Endothelial cell of umbilical vein (primary cell): Measurements from ENCODE around the gene ABCC4. TPM values are rescaled to one million over a fixed set of nuclear protein-coding genes. Genes with fewer than 3 reads are reported as not detected.

Experiments used
- BruUV-seq: library from RNA; stranded (reverse); fragments of 400-500 nt; replicated peaks from 2 replicates; lab custom pipeline; 2021; lab: Mats Ljungman, UMichigan
- CTCF ChIA-PET: fragments of 300-600, 350-600 bp; sonication (Branson Sonifier 250); formaldehyde crosslinking; loops from one replicate; lab custom pipeline; 2021; ENCODE audit warnings: antibody characterized with exemption, inconsistent platforms; lab: Charles Lee
- POLR2A ChIA-PET: fragments of 300-600, 350-600 bp; sonication (Branson Sonifier 250); formaldehyde crosslinking; loops from one replicate; lab custom pipeline; 2021; ENCODE audit warnings: antibody characterized with exemption, inconsistent platforms; lab: Charles Lee
- DNase-seq: peaks from one replicate; pipeline ENCODE4 v3.0.0-alpha.2; 2011; ENCODE audit warnings: low read depth, low spot score
- FAIRE-seq: peaks from 2 replicates; lab custom pipeline; 2011; peaks lifted over from hg19 to GRCh38; lab: Jason Lieb, UNC
- H2AFZ ChIP-seq: 2 replicates; pipeline ENCODE4 v1.6.0; 2012; ENCODE audit warnings: low read depth, low read length, control low read depth, inconsistent platforms
- H3K27ac ChIP-seq: 2 replicates; pipeline ENCODE4 v1.5.1; 2011; ENCODE audit warnings: low read depth, mild to moderate bottlenecking, control low read depth, low read length, moderate library complexity; ENCODE audit not compliant: insufficient read depth
- H3K27me3 ChIP-seq, 2 experiments: 2 replicates each; pipeline versions ENCODE4 v1.6.0 to v1.6.1; 2011; ENCODE audit warnings: low read length in 2 of 2, mixed read lengths in 1 of 2; ENCODE audit not compliant: control insufficient read depth in 2 of 2, insufficient read depth in 2 of 2
- H3K36me3 ChIP-seq, 2 experiments: 2 replicates in 1 of 2; 3 replicates in 1 of 2; pipeline ENCODE4 v1.5.1; 2011; ENCODE audit warnings: low read length in 2 of 2, mild to moderate bottlenecking in 1 of 2, moderate library complexity in 1 of 2; ENCODE audit not compliant: control insufficient read depth in 2 of 2, insufficient read depth in 2 of 2; ENCODE audit errors: extremely low read depth in 1 of 2
- H3K4me1 ChIP-seq: 3 replicates; pipeline ENCODE4 v1.5.1; 2011; ENCODE audit warnings: mild to moderate bottlenecking, low read length; ENCODE audit not compliant: control insufficient read depth, insufficient read depth; ENCODE audit errors: extremely low read depth
- H3K4me2 ChIP-seq: 2 replicates; pipeline ENCODE4 v1.6.1; 2011; ENCODE audit warnings: low read length, control low read depth, mixed read lengths; ENCODE audit not compliant: insufficient read depth
- H3K4me3 ChIP-seq, 3 experiments: fragments of 200-600 bp in 1 of 3; sonication (generic), shearing (Covaris generic) in 1 of 3; replicated peaks in 1 of 3; 2 replicates each; pipeline ENCODE4 v1.5.1; 2011 to 2016; ENCODE audit warnings: control low read depth in 3 of 3, low read length in 3 of 3, mild to moderate bottlenecking in 2 of 3, inconsistent platforms in 1 of 3, low read depth in 1 of 3, moderate library complexity in 1 of 3; ENCODE audit not compliant: insufficient read depth in 1 of 3
- H3K79me2 ChIP-seq: 2 replicates; pipeline ENCODE4 v1.6.0; 2012; ENCODE audit warnings: low read length, inconsistent platforms; ENCODE audit not compliant: control insufficient read depth, insufficient read depth
- H3K9ac ChIP-seq: replicated peaks from 2 replicates; pipeline ENCODE3; 2011; ENCODE audit warnings: low read length, control low read depth; ENCODE audit not compliant: insufficient read depth; ENCODE audit errors: extremely low read depth
- H3K9me1 ChIP-seq: replicated peaks from 3 replicates; pipeline ENCODE4 v1.6.0; 2011; ENCODE audit warnings: mild to moderate bottlenecking, low read length; ENCODE audit not compliant: control insufficient read depth, insufficient read depth; ENCODE audit errors: extremely low read depth
- H3K9me3 ChIP-seq: replicated peaks from 2 replicates; pipeline ENCODE4 v1.5.1; 2012; ENCODE audit warnings: low read length, inconsistent platforms; ENCODE audit not compliant: control insufficient read depth, insufficient read depth
- H4K20me1 ChIP-seq: replicated peaks from 2 replicates; pipeline ENCODE3; 2011; ENCODE audit warnings: mild to moderate bottlenecking, low read length; ENCODE audit not compliant: control insufficient read depth, insufficient read depth; ENCODE audit errors: extremely low read depth
- EZH2 ChIP-seq: IDR thresholded peaks from 2 replicates; pipeline ENCODE4 v1.6.1; 2012; ENCODE audit warnings: borderline replicate concordance, low read depth, mild to moderate bottlenecking, moderate library complexity, low read length, inconsistent platforms; ENCODE audit not compliant: severe bottlenecking
- GATA2 ChIP-seq: IDR thresholded peaks from 2 replicates; pipeline ENCODE4 v1.7.0; 2011; ENCODE audit warnings: low read depth, mild to moderate bottlenecking, moderate library complexity, mixed read lengths, low read length; ENCODE audit not compliant: insufficient read length, insufficient read depth
- JUN ChIP-seq: IDR thresholded peaks from 2 replicates; pipeline ENCODE4 v1.6.1; 2011; ENCODE audit warnings: borderline replicate concordance, low read depth; ENCODE audit not compliant: insufficient read length, insufficient read depth
- MAX ChIP-seq: IDR thresholded peaks from 2 replicates; pipeline ENCODE4 v1.6.1; 2011; ENCODE audit not compliant: insufficient read depth, insufficient read length
- MYC ChIP-seq: IDR thresholded peaks from one replicate; pipeline ENCODE4 v1.6.1; 2011; ENCODE audit warnings: mild to moderate bottlenecking, low read depth, low read length
- POLR2A ChIP-seq: IDR thresholded peaks from 2 replicates; pipeline ENCODE4 v1.6.1; 2012; ENCODE audit warnings: low read depth, mild to moderate bottlenecking, control low read depth, low read length
- POLR2AphosphoS5 ChIP-seq: IDR thresholded peaks from 2 replicates; pipeline ENCODE4 v1.6.1; 2012; ENCODE audit warnings: low read depth, mild to moderate bottlenecking, control low read depth, low read length, moderate library complexity; ENCODE audit not compliant: insufficient read depth
- dilution Hi-C: fragments of 300-500 bp; cut with MboI; formaldehyde crosslinking; loops from one replicate; pipeline ENCODE4 v1.15.0; 2019; ENCODE audit warnings: low sequenced_read_pairs; ENCODE audit not compliant: extremely low pct_ligation_motif_present
- intact Hi-C: fragments of 100-400 bp; cut with micrococcal nuclease; formaldehyde crosslinking; loops from one replicate; pipeline ENCODE4 v1.10.0; 2022
- polyA plus RNA-seq, 4 experiments: library from polyadenylated mRNA; depleted of rRNA in 3 of 4; stranded (reverse) in 3 of 4; unstranded in 1 of 4; fragments of >200 nt; gene quantifications; 2 replicates each; pipeline versions ENCODE4 v1.2.1 to v1.2.3, GENCODE V29; 2011 to 2012; ENCODE audit warnings: missing spikeins in 1 of 4
- total RNA-seq: library from RNA; stranded (reverse); gene quantifications from 2 replicates; pipeline ENCODE4 v1.2.3, GENCODE V29; 2021

Gene ABCC4
- total and polyA plus RNA-seq, 2 donors (not counting 3 experiments of a cell fraction or from before 2014, with no cell fraction given): 9.2 to 15.9 TPM

GRCh38 chr13:95032121-95032520 lies 269.1 kb downstream of the ABCC4 start:
- Histone ChIP-seq H3K4me1 (no peaks in the 10 kb centered on the region), H3K9me1 (no peaks in the 10 kb centered on the region), H3K79me2 (no peaks in the 10 kb centered on the region), H3K4me2 (no peak overlapping the region), H3K4me3 (no peak overlapping the region), H3K9ac (no peak overlapping the region), H2AFZ (no peak overlapping the region), H3K36me3 (no peaks in the 10 kb centered on the region), H3K27me3 (no peaks in the 10 kb centered on the region), H3K9me3 (no peaks in the 10 kb centered on the region), H4K20me1 (no peaks in the 10 kb centered on the region), H3K27ac (no peak overlapping the region)
- ChIA-PET POLR2A (no interaction called here), CTCF (interaction anchor here (0.8 to 1.3 kb wide), 3 partner anchors 9 to 124 kb away, joined by 3 to 6 read pairs (median 4); no protein-coding TSS in a partner anchor)
- dilution Hi-C loops (no loop called here), intact Hi-C loops (no loop called here)
- FAIRE-seq: no peak
- DNase-seq: no peak
- no TSS peak for BruUV-seq
- no peak for TF ChIP-seq MAX
- no peak for TF ChIP-seq EZH2
- no peak for TF ChIP-seq GATA2

GRCh38 chr13:95030821-95031343 lies 270.4 kb downstream of the ABCC4 start:
- dilution Hi-C loops (no loop called here), intact Hi-C loops (no loop called here)
- Histone ChIP-seq H3K27me3 (no peaks in the 10 kb centered on the region), H3K9me1 (no peaks in the 10 kb centered on the region), H3K4me3 (no peak overlapping the region), H3K4me1 (no peaks in the 10 kb centered on the region), H3K79me2 (no peaks in the 10 kb centered on the region), H4K20me1 (no peaks in the 10 kb centered on the region), H3K27ac (no peak overlapping the region), H3K36me3 (no peaks in the 10 kb centered on the region), H2AFZ (no peak overlapping the region), H3K9ac (no peak overlapping the region), H3K9me3 (no peaks in the 10 kb centered on the region), H3K4me2 (no peak overlapping the region)
- BruUV-seq: no TSS peak
- ChIA-PET CTCF (interaction anchor here (1.1 to 1.3 kb wide), 3 partner anchors 8 to 25 kb away, joined by 4 to 6 read pairs (median 4); no protein-coding TSS in a partner anchor), POLR2A (no interaction called here)
- TF ChIP-seq MAX (no peak), GATA2 (no peak), MYC (no peak), JUN (no peak), EZH2 (no peak), POLR2AphosphoS5 (no peak), POLR2A (no peak)
- FAIRE-seq (no peak), DNase-seq (no peak)
